Endodermal cell (in vitro differentiated cells): Measurements from ENCODE around the gene SUGP2. TPM values are rescaled to one million over a fixed set of nuclear protein-coding genes. Genes with fewer than 3 reads are reported as not detected.
A peak's percentile ranks its signal among the peaks of the same experiment; 100 is the strongest.

Experiments used
- DNase-seq: peaks from one replicate; pipeline ENCODE4 v3.0.0-alpha.2; 2017
- H3K27ac ChIP-seq: 2 replicates; pipeline ENCODE4 v1.5.1; 2013; ENCODE audit warnings: mild to moderate bottlenecking, low read depth, low read length, moderate library complexity
- H3K27me3 ChIP-seq: 2 replicates; pipeline ENCODE4 v1.6.1; 2013; ENCODE audit warnings: mild to moderate bottlenecking, low read length, moderate library complexity; ENCODE audit not compliant: insufficient read depth, control insufficient read depth, poor library complexity, severe bottlenecking
- H3K36me3 ChIP-seq: 2 replicates; pipeline ENCODE4 v1.7.0; 2013; ENCODE audit warnings: mild to moderate bottlenecking, low read length, moderate library complexity; ENCODE audit not compliant: control insufficient read depth, insufficient read depth
- H3K4me1 ChIP-seq: one replicate; pipeline ENCODE4 v1.7.0; 2013; ENCODE audit warnings: low read length; ENCODE audit not compliant: control insufficient read depth, insufficient read depth
- H3K4me3 ChIP-seq: 2 replicates; pipeline ENCODE4 v1.5.1; 2013; ENCODE audit warnings: mild to moderate bottlenecking, low read length, moderate library complexity
- H3K9ac ChIP-seq: 2 replicates; pipeline ENCODE4 v1.6.1; 2013; ENCODE audit warnings: mild to moderate bottlenecking, low read length, moderate library complexity; ENCODE audit not compliant: poor library complexity, severe bottlenecking; ENCODE audit errors: extremely low read depth
- H3K9me3 ChIP-seq: 2 replicates; pipeline ENCODE4 v1.6.1; 2013; ENCODE audit warnings: mild to moderate bottlenecking, low read length, moderate library complexity; ENCODE audit not compliant: control insufficient read depth
- H3K27ac Mint-ChIP-seq: 2 replicates; pipeline ENCODE4 v1.8.0; 2020; ENCODE audit warnings: mixed read lengths
- H3K27me3 Mint-ChIP-seq: 2 replicates; pipeline ENCODE4 v1.8.0; 2021; ENCODE audit warnings: mild to moderate bottlenecking, mixed read lengths; ENCODE audit not compliant: insufficient read depth
- H3K36me3 Mint-ChIP-seq: 2 replicates; pipeline ENCODE4 v1.8.0; 2020; ENCODE audit warnings: low read depth, mixed read lengths
- H3K4me1 Mint-ChIP-seq: 2 replicates; pipeline ENCODE4 v1.8.0; 2020; ENCODE audit warnings: mixed read lengths
- H3K4me3 Mint-ChIP-seq: 2 replicates; pipeline ENCODE4 v1.8.0; 2020; ENCODE audit warnings: mild to moderate bottlenecking, moderate library complexity, mixed read lengths
- H3K9me3 Mint-ChIP-seq: 2 replicates; pipeline ENCODE4 v1.8.0; 2020; ENCODE audit warnings: mild to moderate bottlenecking, mixed read lengths
- WGBS, 2 experiments: methylation state at CpG; one replicate each; pipeline versions ENCODE4 v1.1.5 to v1.1.7; 2013; ENCODE audit warnings: missing lambda C conversion rate in 2 of 2, mixed read lengths in 1 of 2; ENCODE audit not compliant: insufficient coverage in 1 of 2, insufficient read length in 1 of 2; 5-methylcytosine and 5-hydroxymethylcytosine counted together
- total RNA-seq, 2 donors: library from RNA; stranded (reverse); fragmentation: NEBNext Ultra II Directional in 1 of 2; extraction: Animal tissue kit (Norgen Biotek cat#: 25700) in 1 of 2; gene quantifications; 2 replicates in 1 of 2; 3 replicates in 1 of 2; pipeline ENCODE4 v1.2.1, GENCODE V29; 2021
- TF ChIP-seq, protein P1 (sequence below): fragments of 200-600 bp; sonication (generic); conservative IDR thresholded peaks from 2 replicates; pipeline ENCODE4 v1.5.0; 2021; ENCODE audit warnings: antibody characterized with exemption, mild to moderate bottlenecking

SUGP2 gene
- total RNA-seq, 2 donors from 2014 or later: 121 to 157 TPM

DNA sequence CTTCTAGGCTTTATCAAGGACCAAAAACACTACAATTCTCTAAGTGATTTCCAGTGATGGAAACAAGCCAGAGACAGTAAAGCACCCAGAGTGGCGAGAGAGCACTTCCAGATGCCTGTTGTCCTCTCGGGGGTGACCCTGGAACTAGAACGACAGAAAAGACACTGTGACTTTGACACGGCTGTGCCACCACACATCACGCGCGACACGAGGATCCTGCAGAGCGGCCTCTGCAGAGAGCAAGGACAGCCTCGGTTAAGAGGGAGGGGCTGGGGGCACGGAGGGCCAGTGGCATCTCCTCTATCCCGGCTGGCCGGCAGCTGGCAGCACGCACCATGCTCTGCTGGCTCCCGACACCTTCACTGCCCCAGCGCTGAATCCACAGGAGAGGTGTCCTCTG lies 42.3 kb downstream of the SUGP2 start:
- DNase-seq: no peak
- no peaks in the 10 kb centered on the region for H3K9me3 ChIP-seq
- no peaks in the 10 kb centered on the region for H3K4me1 ChIP-seq
- H3K4me1 Mint-ChIP-seq: peaks cover 3% of the 10 kb centered on the region
- TF ChIP-seq, protein P1, sequence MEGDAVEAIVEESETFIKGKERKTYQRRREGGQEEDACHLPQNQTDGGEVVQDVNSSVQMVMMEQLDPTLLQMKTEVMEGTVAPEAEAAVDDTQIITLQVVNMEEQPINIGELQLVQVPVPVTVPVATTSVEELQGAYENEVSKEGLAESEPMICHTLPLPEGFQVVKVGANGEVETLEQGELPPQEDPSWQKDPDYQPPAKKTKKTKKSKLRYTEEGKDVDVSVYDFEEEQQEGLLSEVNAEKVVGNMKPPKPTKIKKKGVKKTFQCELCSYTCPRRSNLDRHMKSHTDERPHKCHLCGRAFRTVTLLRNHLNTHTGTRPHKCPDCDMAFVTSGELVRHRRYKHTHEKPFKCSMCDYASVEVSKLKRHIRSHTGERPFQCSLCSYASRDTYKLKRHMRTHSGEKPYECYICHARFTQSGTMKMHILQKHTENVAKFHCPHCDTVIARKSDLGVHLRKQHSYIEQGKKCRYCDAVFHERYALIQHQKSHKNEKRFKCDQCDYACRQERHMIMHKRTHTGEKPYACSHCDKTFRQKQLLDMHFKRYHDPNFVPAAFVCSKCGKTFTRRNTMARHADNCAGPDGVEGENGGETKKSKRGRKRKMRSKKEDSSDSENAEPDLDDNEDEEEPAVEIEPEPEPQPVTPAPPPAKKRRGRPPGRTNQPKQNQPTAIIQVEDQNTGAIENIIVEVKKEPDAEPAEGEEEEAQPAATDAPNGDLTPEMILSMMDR: no peak
- no peak overlapping the region for H3K4me3 ChIP-seq
- no peak overlapping the region for H3K4me3 Mint-ChIP-seq
- H3K27ac Mint-ChIP-seq: peak overlapping the region; percentile 30
- H3K27me3 Mint-ChIP-seq: peaks cover 13% of the 10 kb centered on the region
- H3K36me3 ChIP-seq: peaks cover 40% of the 10 kb centered on the region
- WGBS, 2 experiments: 93 to 97% methylated on average over 11 to 16 of the region's 16 CpGs
- no peaks in the 10 kb centered on the region for H3K9me3 Mint-ChIP-seq
- H3K27ac ChIP-seq: no peak overlapping the region
- H3K9ac ChIP-seq: no peak overlapping the region
- no peaks in the 10 kb centered on the region for H3K27me3 ChIP-seq
- H3K36me3 Mint-ChIP-seq: peaks cover 29% of the 10 kb centered on the region

- H3K9ac ChIP-seq: no peak overlapping the region
- no peaks in the 10 kb centered on the region for H3K27me3 ChIP-seq
- WGBS, 2 experiments: 85 to 92% methylated on average over 2 to 5 of the region's 5 CpGs
- Mint-ChIP-seq H3K4me1 (peaks cover 1% of the 10 kb centered on the region), H3K9me3 (no peaks in the 10 kb centered on the region), H3K4me3 (no peak overlapping the region), H3K27ac (no peak overlapping the region), H3K36me3 (peaks cover 26% of the 10 kb centered on the region), H3K27me3 (peaks cover 17% of the 10 kb centered on the region)
- no peaks in the 10 kb centered on the region for H3K4me1 ChIP-seq
- TF ChIP-seq, protein P1: no peak
- H3K4me3 ChIP-seq: no peak overlapping the region
- no peak overlapping the region for H3K27ac ChIP-seq
- H3K36me3 ChIP-seq: peaks cover 35% of the 10 kb centered on the region
- DNase-seq: no peak
- H3K9me3 ChIP-seq: no peaks in the 10 kb centered on the region
Measured at GRCh38 chr19:18990128-18990708, 43.1 kb downstream of the SUGP2 start.

GRCh38 chr19:18989316-18989715 lies 44.0 kb downstream of the SUGP2 start:
- Histone ChIP-seq H3K9me3 (no peaks in the 10 kb centered on the region), H3K4me3 (no peak overlapping the region), H3K27ac (no peak overlapping the region), H3K27me3 (no peaks in the 10 kb centered on the region), H3K9ac (no peak overlapping the region), H3K36me3 (peaks cover 26% of the 10 kb centered on the region), H3K4me1 (no peaks in the 10 kb centered on the region)
- H3K27me3 Mint-ChIP-seq: peaks cover 24% of the 10 kb centered on the region
- no peak overlapping the region for H3K27ac Mint-ChIP-seq
- WGBS, 2 experiments: 93 to 95% methylated on average over 9 to 10 of the region's 10 CpGs
- peaks cover 23% of the 10 kb centered on the region for H3K36me3 Mint-ChIP-seq
- H3K4me3 Mint-ChIP-seq: no peak overlapping the region
- no peaks in the 10 kb centered on the region for H3K9me3 Mint-ChIP-seq
- no peak for DNase-seq
- TF ChIP-seq, protein P1: no peak
- H3K4me1 Mint-ChIP-seq: peaks cover 1% of the 10 kb centered on the region
